HG03378 (cell line): Measurements from ENCODE around the gene NLRP8.
"Not testable (repeated sequence)": the region's sequence is repeated elsewhere in the genome, so short reads cannot be mapped to it uniquely, and the experiment has no call there.

ENCODE experiments used
- ATAC-seq: cut with Tn5 transposase; IDR thresholded peaks from one replicate; pipeline ENCODE4 v1.9.1; 2021; ENCODE audit warnings: mild to moderate bottlenecking, moderate library complexity; ENCODE audit not compliant: unreplicated experiment

NLRP8 gene

GRCh38 chr19:55962186-55962585, 14.6 kb downstream of the NLRP8 start:
- ATAC-seq, result no peak

GRCh38 chr19:55973982-55974381, 26.4 kb downstream of the NLRP8 start:
- ATAC-seq, result no peak

DNA sequence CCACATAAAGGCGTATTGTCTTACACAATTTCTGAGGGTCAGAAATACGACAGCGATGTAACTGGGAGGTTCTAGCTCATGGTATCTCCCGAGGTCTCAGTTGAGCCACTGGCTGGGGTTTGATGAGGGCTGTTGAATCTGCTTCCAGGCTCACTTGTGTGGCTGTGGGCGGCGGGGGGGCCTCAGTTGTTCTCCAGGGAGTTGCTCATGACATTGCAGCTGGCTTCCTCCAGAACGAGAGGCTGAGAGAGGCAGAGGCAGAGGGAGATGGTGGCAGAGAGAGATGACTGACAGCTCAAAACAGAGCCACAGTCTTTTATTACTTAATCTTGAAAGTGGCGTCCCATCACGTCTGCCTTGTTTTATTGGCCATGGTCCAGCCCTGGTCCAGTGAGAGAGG, 32.8 kb downstream of the NLRP8 start:
- ATAC-seq, result no peak

- ATAC-seq, result no peak
Measured at GRCh38 chr19:55985254-55985653, 37.6 kb downstream of the NLRP8 start.

DNA sequence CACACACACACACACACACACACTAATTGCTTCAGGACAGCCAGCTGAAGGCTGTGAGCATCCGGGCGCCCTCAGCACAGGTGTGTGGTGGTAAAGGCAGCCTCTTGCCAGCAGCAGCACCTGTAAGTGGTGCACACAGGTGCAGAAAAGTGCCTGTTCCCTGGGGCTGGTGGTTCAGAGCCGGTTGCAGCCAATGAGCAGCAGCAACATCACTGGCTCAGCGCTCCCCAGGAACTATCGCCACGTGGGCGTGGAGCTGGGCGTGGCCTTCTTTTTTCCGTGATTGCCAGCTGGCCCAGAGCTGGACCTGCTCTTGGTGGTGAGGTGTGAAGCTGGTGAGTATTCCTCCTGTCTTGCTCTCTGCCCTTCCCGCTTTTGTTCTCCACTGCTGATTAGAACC, 38.9 kb downstream of the NLRP8 start, which contains the start of gene NLRP5:
NLRP5 (plus strand) TSS at position 289 of the 400 bp plus-strand sequence.
- ATAC-seq, result no peak

GRCh38 chr19:55990831-55991230, 43.2 kb downstream of the NLRP8 start:
- no peak for ATAC-seq

DNA sequence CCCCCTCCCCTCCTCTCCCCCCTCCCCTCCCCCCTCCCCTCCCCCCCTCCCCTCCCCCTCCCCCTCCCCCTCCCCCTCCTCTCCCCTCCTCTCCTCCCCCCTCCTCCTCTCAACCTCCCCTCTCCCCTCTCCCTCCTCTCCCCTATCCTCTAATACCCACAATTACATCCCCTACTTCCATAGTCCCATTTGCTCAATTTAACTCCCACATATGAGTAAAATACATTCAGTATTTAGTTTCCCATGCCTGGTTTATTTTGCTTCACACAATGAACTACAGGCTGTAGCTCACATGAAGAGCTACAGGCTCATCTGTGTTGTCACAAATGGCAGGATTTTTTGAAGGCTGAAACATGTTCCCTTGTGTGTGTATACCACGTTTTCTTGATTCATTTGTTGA, 45.9 kb downstream of the NLRP8 start:
- no peak for ATAC-seq

- ATAC-seq, result no peak
Measured at GRCh38 chr19:56014765-56015164, 67.1 kb downstream of the NLRP8 start.

DNA sequence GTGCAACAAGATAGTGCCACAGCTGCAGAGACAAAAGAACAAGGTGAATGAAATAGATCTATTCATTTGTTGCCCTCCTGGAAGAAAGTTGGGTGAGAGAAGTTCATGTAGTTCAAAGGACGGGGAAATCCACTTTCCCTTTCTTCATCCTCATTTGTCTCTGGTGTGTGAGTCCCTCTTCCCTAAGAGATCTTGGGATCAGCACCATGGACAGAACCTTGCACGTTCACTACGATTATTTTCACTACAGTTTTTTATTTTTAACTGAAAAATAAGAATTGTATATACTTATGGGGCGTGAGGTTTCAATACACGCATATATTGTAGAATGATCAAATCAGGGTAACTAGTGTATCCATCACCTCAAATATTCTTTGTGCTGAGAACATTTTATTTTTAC, 68.1 kb downstream of the NLRP8 start:
- no peak for ATAC-seq

GRCh38 chr19:56019325-56019724, 71.7 kb downstream of the NLRP8 start:
- not testable (repeated sequence) for ATAC-seq

DNA sequence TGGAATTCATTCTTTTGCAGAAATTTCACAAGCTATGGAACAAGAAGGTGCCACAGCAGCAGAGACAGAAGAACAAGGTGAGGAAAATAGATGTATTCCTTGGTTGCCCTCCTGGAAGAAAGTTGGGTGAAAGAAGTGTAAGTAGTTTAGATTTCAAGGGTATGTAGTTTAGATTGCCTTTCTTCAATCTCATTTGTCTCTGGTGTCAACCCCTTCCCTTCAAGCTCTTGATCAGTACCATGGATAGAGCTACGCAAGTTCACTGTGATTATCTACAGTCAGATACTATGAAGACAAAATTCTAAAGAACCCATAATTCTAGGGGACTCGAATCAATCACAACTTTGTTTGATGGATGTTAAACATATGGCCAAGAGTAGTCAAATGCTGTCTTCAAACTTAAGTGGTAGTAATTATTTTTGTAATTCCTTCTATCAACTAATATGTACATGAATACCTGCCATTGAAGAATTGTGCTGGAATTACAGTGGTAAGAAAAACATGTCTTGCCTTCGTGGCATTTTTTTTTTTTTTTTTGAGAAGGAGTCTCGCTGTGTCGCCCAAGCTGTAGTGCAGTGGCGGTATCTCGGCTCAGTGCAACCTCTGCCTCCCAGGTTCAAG, 72.8 kb downstream of the NLRP8 start:
- not testable (repeated sequence) for ATAC-seq

- ATAC-seq, result no peak
Measured at GRCh38 chr19:56026769-56027168, 79.1 kb downstream of the NLRP8 start.
